ENCODE results near the gene TGFA. TPM values are rescaled to one million over a fixed set of nuclear protein-coding genes. Genes with fewer than 3 reads are reported as not detected.

TGFA gene
- total RNA-seq, 2 experiments from 2014 or later: 0.25 to 0.38 TPM

DNA sequence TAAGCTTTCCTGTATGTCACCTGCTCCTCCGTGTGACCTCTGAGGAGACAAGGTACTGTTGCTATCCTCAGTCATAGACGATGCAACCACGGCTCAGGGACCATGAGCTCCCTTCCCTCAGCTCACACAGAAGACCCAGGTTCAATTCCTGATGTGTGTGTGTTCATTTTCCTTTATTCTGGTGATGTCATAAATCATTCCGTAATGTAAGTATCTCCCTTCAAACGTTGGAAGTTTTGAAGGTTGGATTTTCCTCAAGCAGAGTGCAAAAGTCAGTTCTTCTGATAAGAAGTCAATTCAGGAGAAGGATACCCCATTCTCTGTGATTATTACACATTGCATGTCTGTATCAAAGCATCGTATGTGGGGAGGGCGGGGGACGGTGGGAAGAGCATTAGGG, 132.9 kb downstream of the TGFA start:
- DNase-seq (no peak), ATAC-seq (no peak)
- ChIA-PET CTCF (no interaction called here), POLR2A (no interaction called here)
- no peak overlapping the region for H3K27ac Mint-ChIP-seq
- TF ChIP-seq, protein P1, sequence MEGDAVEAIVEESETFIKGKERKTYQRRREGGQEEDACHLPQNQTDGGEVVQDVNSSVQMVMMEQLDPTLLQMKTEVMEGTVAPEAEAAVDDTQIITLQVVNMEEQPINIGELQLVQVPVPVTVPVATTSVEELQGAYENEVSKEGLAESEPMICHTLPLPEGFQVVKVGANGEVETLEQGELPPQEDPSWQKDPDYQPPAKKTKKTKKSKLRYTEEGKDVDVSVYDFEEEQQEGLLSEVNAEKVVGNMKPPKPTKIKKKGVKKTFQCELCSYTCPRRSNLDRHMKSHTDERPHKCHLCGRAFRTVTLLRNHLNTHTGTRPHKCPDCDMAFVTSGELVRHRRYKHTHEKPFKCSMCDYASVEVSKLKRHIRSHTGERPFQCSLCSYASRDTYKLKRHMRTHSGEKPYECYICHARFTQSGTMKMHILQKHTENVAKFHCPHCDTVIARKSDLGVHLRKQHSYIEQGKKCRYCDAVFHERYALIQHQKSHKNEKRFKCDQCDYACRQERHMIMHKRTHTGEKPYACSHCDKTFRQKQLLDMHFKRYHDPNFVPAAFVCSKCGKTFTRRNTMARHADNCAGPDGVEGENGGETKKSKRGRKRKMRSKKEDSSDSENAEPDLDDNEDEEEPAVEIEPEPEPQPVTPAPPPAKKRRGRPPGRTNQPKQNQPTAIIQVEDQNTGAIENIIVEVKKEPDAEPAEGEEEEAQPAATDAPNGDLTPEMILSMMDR (IDR thresholded peaks at IDR 0.05): no peak
- no peaks in the 10 kb centered on the region for H3K9me3 Mint-ChIP-seq
- no peak overlapping the region for H3K4me3 Mint-ChIP-seq
- H3K4me1 Mint-ChIP-seq (ENCODE audit: low read depth): no peaks in the 10 kb centered on the region
- no peaks in the 10 kb centered on the region for H3K27me3 Mint-ChIP-seq
- no peaks in the 10 kb centered on the region for H3K36me3 Mint-ChIP-seq (ENCODE audit: low read depth)
- intact Hi-C loops (cut with micrococcal nuclease): no loop called here

DNA sequence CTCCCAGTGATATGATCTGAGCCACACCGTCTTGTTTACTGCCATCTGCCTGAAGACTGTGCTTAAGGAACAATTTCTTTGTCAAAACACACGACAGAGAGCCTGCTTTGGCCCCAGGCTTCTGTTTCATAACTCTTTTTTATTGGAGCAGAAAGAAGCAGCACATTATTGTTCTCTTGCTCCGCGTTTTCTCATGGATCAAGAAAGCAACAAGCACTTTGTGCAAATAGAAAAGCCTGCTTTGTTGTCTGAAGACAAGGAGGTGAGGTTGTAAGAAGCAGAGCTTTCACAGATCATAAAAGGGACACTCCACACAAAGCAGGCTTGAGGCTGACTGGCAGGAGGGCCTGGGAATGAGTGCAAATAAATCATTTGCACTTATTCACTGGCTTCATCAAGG, 133.5 kb downstream of the TGFA start:
- TF ChIP-seq, protein P1 (IDR thresholded peaks at IDR 0.05): no peak
- H3K9me3 Mint-ChIP-seq: no peaks in the 10 kb centered on the region
- no peak overlapping the region for H3K27ac Mint-ChIP-seq
- no peak overlapping the region for H3K4me3 Mint-ChIP-seq
- no peaks in the 10 kb centered on the region for H3K4me1 Mint-ChIP-seq (ENCODE audit: low read depth)
- no peaks in the 10 kb centered on the region for H3K36me3 Mint-ChIP-seq (ENCODE audit: low read depth)
- no peaks in the 10 kb centered on the region for H3K27me3 Mint-ChIP-seq
- DNase-seq (no peak), ATAC-seq (no peak)
- intact Hi-C loops (cut with micrococcal nuclease): no loop called here
- POLR2A ChIA-PET: no interaction called here
- CTCF ChIA-PET: no interaction called here

DNA sequence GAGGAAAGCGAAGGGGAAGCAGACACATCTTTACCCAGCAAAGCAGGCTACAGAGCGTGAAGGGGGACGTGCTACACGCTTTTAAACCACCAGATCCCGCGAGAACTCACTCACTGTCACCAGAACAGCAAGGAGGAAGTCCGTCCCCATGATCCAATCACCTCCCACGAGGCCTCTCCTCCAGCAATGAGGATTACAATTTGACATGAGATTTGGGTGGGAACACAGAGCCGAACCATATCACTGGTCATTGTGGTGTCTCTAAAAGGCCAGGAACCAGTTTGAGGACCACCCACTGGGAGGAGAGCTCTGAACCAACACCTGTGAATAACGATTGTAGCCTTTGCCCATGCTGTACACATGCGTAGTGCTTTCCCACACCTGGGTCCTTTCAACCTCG, 135.1 kb downstream of the TGFA start:
- DNase-seq (no peak), ATAC-seq (no peak)
- Mint-ChIP-seq H3K4me3 (no peak overlapping the region), H3K9me3 (no peaks in the 10 kb centered on the region), H3K4me1 (ENCODE audit: low read depth) (no peaks in the 10 kb centered on the region), H3K36me3 (ENCODE audit: low read depth) (no peaks in the 10 kb centered on the region), H3K27me3 (no peaks in the 10 kb centered on the region), H3K27ac (no peak overlapping the region)
- intact Hi-C loops (cut with micrococcal nuclease): no loop called here
- TF ChIP-seq, protein P1 (IDR thresholded peaks at IDR 0.05): no peak
- ChIA-PET CTCF (no interaction called here), POLR2A (no interaction called here)

DNA sequence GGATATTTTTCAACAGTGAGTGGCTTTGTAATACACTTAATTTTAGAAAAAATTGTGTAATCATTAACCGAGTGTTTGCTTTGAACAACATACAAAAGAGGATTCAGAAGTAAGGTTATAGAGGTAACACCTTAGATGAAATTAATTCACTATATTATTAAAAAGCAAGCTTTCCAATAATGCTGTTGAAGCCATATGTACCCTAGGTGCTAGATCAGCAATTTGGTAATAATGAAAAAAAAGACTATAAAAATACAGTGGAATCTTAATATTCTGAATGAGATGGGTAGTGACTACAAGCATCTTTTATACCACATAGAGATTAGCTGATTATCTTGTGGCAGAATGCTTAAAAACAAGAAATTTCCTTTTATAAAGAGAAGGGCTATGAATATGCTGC, 136.6 kb downstream of the TGFA start:
- intact Hi-C loops (cut with micrococcal nuclease): no loop called here
- no peak for DNase-seq
- ChIA-PET CTCF (no interaction called here), POLR2A (no interaction called here)
- no peak for ATAC-seq
- Mint-ChIP-seq H3K27ac (no peak overlapping the region), H3K4me3 (no peak overlapping the region), H3K4me1 (ENCODE audit: low read depth) (no peaks in the 10 kb centered on the region), H3K36me3 (ENCODE audit: low read depth) (no peaks in the 10 kb centered on the region), H3K9me3 (no peaks in the 10 kb centered on the region), H3K27me3 (no peaks in the 10 kb centered on the region)
- TF ChIP-seq, protein P1 (IDR thresholded peaks at IDR 0.05): no peak

DNA sequence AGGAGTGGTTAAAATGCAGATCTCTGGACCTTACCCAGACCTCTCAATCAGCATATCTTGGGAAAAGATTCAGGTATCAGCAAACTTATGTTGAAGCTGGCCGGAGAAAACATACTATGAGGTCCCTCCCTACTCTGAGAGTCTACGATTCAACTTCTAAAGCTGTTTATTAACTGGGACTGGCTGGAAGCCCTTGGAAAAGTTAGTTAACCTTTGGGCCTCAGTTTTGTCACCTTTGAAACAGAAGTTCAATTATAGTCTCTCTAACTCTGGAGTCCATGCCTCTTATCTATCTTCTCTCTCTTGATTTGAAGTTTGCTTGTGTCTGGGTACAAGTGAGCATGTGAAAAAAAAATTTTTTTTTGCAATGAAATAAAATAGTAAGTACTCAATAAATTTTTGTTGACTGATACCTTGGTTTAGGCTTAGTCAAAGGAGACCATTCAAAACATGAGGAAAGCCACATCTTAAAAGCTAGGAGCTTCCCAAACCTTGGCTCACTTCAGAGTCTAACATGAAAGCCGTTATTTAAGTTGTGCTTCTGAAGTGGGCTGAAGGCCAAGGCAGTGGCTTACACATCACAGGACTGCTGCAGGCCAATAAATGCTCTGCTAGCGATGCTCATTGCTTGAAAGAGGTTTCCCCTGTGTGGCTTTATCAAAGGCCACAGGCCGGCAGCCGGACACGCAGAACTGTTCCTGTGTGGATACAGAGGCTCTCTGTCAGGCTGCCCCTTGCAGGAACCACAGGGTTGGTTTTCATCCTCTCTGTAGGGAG, 141.1 kb downstream of the TGFA start:
- POLR2A ChIA-PET: no interaction called here
- Mint-ChIP-seq H3K9me3 (no peaks in the 10 kb centered on the region), H3K4me1 (ENCODE audit: low read depth) (no peaks in the 10 kb centered on the region), H3K27me3 (no peaks in the 10 kb centered on the region), H3K36me3 (ENCODE audit: low read depth) (no peaks in the 10 kb centered on the region), H3K4me3 (no peak overlapping the region), H3K27ac (no peak overlapping the region)
- no peak for ATAC-seq
- TF ChIP-seq, protein P1 (IDR thresholded peaks at IDR 0.05): no peak
- DNase-seq: no peak
- intact Hi-C loops (cut with micrococcal nuclease): no loop called here
- CTCF ChIA-PET: no interaction called here
